Activated CD8-positive, alpha-beta T cell treated with anti-CD3 and anti-CD28 coated beads, Interleukin-2, amount 10 ng/mL, durations not matched to agents 7 days and 5 days (primary cell): ENCODE measurements around the gene HEXIM1. TPM values are rescaled to one million over a fixed set of nuclear protein-coding genes. Genes with fewer than 3 reads are reported as not detected.

Experiments used
- microRNA-seq: library from miRNA; unstranded; fragments of <30 nt; microRNA quantifications from one replicate; pipeline ENCODE4 v1.2.0, GENCODE V29; 2022
- total RNA-seq, 2 experiments: library from RNA; stranded (reverse); gene quantifications; one replicate each; pipeline ENCODE4 v1.2.3, GENCODE V29; 2021

HEXIM1 gene
- total RNA-seq, 2 experiments from 2014 or later: 29.2 to 29.4 TPM

Small RNAs within 50 kb of the gene (microRNA-seq; reads per million reads assigned to microRNA genes)
- gene MIR6784: not detected

Other genes starting within 250 kb of the HEXIM1 start
- 100 to 1,000 TPM; 148 to 156 TPM for gene EFTUD2, start 249.0 kb upstream of the HEXIM1 start, total RNA-seq
- not detected for gene GFAP, start 233.0 kb upstream of the HEXIM1 start, total RNA-seq
- gene KIF18B, start 200.7 kb upstream of the HEXIM1 start, total RNA-seq: 100 to 1,000 TPM; 104 to 113 TPM
- under 1 TPM; 0.34 to 0.68 TPM for gene C1QL1, start 180.2 kb upstream of the HEXIM1 start, total RNA-seq
- gene DCAKD, start 96.8 kb upstream of the HEXIM1 start, total RNA-seq: 10 to 100 TPM; 32.9 to 33.7 TPM
- gene NMT1, start 87.2 kb upstream of the HEXIM1 start, total RNA-seq: 100 to 1,000 TPM; 125 to 143 TPM
- gene PLCD3, start 16.0 kb upstream of the HEXIM1 start, total RNA-seq: 1 to 10 TPM; 4.3 to 4.6 TPM
- 10 to 100 TPM in 1 of 2 experiments, 1 to 10 TPM in 1; 10.0 to 12.5 TPM for gene ACBD4, start 12.8 kb upstream of the HEXIM1 start, total RNA-seq
- 1 to 10 TPM; 7.8 to 8.8 TPM for gene HEXIM2, start 13.4 kb downstream of the HEXIM1 start, total RNA-seq
- 100 to 1,000 TPM; 375 to 395 TPM for gene FMNL1, start 73.4 kb downstream of the HEXIM1 start, total RNA-seq
- under 1 TPM; 0.52 to 0.55 TPM for gene SPATA32, start 113.6 kb downstream of the HEXIM1 start, total RNA-seq
- gene MAP3K14, start 168.5 kb downstream of the HEXIM1 start, total RNA-seq: 10 to 100 TPM; 17.5 to 23.8 TPM